ENCODE data around the gene ZNF385D. TPM values are rescaled to one million over a fixed set of nuclear protein-coding genes. Genes with fewer than 3 reads are reported as not detected.

ZNF385D gene
- total RNA-seq, 1 experiment from 2014 or later = 9.6 TPM

DNA sequence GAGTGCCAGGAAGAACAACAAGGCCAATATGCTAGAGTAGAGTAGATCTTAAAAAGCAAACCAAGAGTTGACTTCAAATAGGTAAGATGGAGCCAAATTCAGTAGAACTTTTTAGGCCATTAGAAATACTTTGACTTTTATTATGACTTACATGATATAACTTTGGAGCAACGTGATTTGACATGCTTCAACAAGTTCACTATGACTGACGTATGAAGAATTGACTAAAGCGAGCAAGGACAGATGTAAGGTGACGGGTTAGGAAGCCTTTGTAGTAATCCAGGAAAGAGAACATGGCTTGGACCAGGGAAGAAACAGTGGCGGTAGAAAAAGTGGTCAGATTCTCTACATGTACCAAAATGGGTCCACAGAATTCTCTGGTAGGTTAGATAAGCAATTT is 4.9 kb upstream of the ZNF385D start:
- Mint-ChIP-seq H3K27ac (no peak overlapping the region), H3K36me3 (no peaks in the 10 kb centered on the region), H3K9me3 (no peaks in the 10 kb centered on the region), H3K27me3 (ENCODE audit: low read depth) (no peaks in the 10 kb centered on the region), H3K4me1 (0 out of 2 replicates have a peak, but pooled peaks cover 4% of the 10 kb centered on the region), H3K4me3 (no peak overlapping the region)
- ATAC-seq = no peak
- TF ChIP-seq GTF2I (CRISPR knock-in tag; conservative IDR thresholded peaks at IDR 0.05) (no peak), SMAD4 (CRISPR knock-in tag; IDR thresholded peaks at IDR 0.05) (no peak), ZNF396 (CRISPR knock-in tag; IDR thresholded peaks at IDR 0.05; ENCODE audit: borderline replicate concordance) (no peak), ZNF138 (CRISPR knock-in tag; conservative IDR thresholded peaks at IDR 0.05) (no peak), FOXK1 (CRISPR knock-in tag; IDR thresholded peaks at IDR 0.05) (no peak), SOX15 (CRISPR knock-in tag; IDR thresholded peaks at IDR 0.05) (no peak), CBFB (CRISPR knock-in tag; IDR thresholded peaks at IDR 0.05; ENCODE audit: low read depth) (no peak), SMAD3 (CRISPR knock-in tag; IDR thresholded peaks at IDR 0.05; ENCODE audit: borderline replicate concordance) (no peak), ELF4 (CRISPR knock-in tag; IDR thresholded peaks at IDR 0.05; ENCODE audit: low read depth) (no peak), IRF2 (CRISPR knock-in tag; IDR thresholded peaks at IDR 0.05; ENCODE audit: borderline replicate concordance, low read depth) (no peak)
- TF ChIP-seq, protein P1, sequence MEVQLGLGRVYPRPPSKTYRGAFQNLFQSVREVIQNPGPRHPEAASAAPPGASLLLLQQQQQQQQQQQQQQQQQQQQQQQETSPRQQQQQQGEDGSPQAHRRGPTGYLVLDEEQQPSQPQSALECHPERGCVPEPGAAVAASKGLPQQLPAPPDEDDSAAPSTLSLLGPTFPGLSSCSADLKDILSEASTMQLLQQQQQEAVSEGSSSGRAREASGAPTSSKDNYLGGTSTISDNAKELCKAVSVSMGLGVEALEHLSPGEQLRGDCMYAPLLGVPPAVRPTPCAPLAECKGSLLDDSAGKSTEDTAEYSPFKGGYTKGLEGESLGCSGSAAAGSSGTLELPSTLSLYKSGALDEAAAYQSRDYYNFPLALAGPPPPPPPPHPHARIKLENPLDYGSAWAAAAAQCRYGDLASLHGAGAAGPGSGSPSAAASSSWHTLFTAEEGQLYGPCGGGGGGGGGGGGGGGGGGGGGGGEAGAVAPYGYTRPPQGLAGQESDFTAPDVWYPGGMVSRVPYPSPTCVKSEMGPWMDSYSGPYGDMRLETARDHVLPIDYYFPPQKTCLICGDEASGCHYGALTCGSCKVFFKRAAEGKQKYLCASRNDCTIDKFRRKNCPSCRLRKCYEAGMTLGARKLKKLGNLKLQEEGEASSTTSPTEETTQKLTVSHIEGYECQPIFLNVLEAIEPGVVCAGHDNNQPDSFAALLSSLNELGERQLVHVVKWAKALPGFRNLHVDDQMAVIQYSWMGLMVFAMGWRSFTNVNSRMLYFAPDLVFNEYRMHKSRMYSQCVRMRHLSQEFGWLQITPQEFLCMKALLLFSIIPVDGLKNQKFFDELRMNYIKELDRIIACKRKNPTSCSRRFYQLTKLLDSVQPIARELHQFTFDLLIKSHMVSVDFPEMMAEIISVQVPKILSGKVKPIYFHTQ (CRISPR knock-in tag; IDR thresholded peaks at IDR 0.05) = no peak
- TF ChIP-seq, protein P2, sequence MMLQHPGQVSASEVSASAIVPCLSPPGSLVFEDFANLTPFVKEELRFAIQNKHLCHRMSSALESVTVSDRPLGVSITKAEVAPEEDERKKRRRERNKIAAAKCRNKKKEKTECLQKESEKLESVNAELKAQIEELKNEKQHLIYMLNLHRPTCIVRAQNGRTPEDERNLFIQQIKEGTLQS (CRISPR knock-in tag; conservative IDR thresholded peaks at IDR 0.05) = no peak
- TF ChIP-seq, protein P3, sequence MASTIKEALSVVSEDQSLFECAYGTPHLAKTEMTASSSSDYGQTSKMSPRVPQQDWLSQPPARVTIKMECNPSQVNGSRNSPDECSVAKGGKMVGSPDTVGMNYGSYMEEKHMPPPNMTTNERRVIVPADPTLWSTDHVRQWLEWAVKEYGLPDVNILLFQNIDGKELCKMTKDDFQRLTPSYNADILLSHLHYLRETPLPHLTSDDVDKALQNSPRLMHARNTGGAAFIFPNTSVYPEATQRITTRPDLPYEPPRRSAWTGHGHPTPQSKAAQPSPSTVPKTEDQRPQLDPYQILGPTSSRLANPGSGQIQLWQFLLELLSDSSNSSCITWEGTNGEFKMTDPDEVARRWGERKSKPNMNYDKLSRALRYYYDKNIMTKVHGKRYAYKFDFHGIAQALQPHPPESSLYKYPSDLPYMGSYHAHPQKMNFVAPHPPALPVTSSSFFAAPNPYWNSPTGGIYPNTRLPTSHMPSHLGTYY (CRISPR knock-in tag; IDR thresholded peaks at IDR 0.05) = no peak
- TF ChIP-seq, protein P4, sequence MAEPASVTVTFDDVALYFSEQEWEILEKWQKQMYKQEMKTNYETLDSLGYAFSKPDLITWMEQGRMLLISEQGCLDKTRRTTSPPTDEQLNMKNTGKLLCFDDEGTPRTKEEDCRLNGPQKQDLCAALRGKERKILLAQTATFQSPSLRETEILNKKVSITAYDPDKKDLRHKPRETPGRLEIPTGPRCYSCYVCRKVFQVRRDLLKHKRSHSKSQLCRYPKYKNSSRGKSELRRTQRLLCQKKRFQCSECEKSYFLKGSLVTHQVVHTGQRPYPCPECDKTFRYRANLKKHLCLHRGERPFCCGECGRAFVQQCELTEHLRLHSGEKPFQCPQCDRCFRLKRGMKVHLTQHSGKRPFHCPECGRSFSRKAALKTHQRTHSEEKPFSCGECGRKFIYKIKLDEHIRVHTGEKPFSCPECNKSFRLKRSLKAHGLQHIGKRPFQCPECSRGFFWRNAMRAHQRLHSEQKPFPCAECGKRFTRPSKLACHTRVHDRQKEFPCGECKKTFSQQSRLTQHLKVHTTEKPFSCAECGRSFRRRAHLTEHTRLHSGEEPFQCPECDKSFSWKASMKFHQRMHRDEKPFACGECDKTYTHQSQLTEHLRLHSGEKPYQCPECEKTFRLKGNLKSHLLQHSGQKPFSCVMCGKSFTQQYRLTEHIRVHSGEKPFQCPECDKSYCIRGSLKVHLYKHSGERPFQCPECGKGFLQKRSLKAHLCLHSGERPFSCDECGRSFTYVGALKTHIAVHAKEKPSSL (CRISPR knock-in tag; conservative IDR thresholded peaks at IDR 0.05) = no peak
- DNase-seq (ENCODE audit: low spot score) = no peak
- POLR2A ChIA-PET = no interaction called here
- CTCF ChIA-PET = no interaction called here

DNA sequence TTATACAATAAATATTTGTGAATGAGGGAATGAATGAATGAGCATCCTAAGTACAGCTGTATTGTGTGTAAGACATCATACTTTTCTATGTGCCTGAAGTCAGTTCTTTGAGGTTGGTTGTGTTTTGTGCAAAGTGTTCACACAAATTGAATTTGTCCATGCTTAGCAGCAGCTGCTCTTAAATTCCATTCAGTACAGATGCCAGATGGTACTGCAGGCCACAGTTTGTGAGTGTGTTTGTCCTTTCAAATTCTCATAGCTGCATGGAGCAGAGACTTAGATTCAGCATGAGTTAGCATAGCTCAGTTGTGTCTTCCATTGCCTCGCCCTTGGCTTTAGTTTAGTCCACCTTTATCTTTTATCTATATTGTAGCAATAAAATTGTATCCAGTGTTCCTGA is 3.8 kb upstream of the ZNF385D start:
- DNase-seq (ENCODE audit: low spot score) = no peak
- Mint-ChIP-seq H3K36me3 (no peaks in the 10 kb centered on the region), H3K9me3 (no peaks in the 10 kb centered on the region), H3K4me1 (peaks cover 13% of the 10 kb centered on the region), H3K27ac (no peak overlapping the region), H3K4me3 (no peak overlapping the region), H3K27me3 (ENCODE audit: low read depth) (peaks cover 3% of the 10 kb centered on the region)
- ChIA-PET POLR2A (no interaction called here), CTCF (no interaction called here)
- ATAC-seq = no peak
- TF ChIP-seq ZNF263 (CRISPR knock-in tag; IDR thresholded peaks at IDR 0.05; ENCODE audit: low read depth) (no peak), ZNF219 (CRISPR knock-in tag; IDR thresholded peaks at IDR 0.05; ENCODE audit: borderline replicate concordance) (no peak), GTF2I (CRISPR knock-in tag; conservative IDR thresholded peaks at IDR 0.05) (no peak), ZNF121 (CRISPR knock-in tag; IDR thresholded peaks at IDR 0.05) (no peak), NFATC4 (CRISPR knock-in tag; IDR thresholded peaks at IDR 0.05) (no peak), ZNF396 (CRISPR knock-in tag; IDR thresholded peaks at IDR 0.05; ENCODE audit: borderline replicate concordance) (no peak), MXD4 (CRISPR knock-in tag; IDR thresholded peaks at IDR 0.05; ENCODE audit: borderline replicate concordance) (no peak), RORB (CRISPR knock-in tag; IDR thresholded peaks at IDR 0.05) (no peak)
- TF ChIP-seq, protein P5, sequence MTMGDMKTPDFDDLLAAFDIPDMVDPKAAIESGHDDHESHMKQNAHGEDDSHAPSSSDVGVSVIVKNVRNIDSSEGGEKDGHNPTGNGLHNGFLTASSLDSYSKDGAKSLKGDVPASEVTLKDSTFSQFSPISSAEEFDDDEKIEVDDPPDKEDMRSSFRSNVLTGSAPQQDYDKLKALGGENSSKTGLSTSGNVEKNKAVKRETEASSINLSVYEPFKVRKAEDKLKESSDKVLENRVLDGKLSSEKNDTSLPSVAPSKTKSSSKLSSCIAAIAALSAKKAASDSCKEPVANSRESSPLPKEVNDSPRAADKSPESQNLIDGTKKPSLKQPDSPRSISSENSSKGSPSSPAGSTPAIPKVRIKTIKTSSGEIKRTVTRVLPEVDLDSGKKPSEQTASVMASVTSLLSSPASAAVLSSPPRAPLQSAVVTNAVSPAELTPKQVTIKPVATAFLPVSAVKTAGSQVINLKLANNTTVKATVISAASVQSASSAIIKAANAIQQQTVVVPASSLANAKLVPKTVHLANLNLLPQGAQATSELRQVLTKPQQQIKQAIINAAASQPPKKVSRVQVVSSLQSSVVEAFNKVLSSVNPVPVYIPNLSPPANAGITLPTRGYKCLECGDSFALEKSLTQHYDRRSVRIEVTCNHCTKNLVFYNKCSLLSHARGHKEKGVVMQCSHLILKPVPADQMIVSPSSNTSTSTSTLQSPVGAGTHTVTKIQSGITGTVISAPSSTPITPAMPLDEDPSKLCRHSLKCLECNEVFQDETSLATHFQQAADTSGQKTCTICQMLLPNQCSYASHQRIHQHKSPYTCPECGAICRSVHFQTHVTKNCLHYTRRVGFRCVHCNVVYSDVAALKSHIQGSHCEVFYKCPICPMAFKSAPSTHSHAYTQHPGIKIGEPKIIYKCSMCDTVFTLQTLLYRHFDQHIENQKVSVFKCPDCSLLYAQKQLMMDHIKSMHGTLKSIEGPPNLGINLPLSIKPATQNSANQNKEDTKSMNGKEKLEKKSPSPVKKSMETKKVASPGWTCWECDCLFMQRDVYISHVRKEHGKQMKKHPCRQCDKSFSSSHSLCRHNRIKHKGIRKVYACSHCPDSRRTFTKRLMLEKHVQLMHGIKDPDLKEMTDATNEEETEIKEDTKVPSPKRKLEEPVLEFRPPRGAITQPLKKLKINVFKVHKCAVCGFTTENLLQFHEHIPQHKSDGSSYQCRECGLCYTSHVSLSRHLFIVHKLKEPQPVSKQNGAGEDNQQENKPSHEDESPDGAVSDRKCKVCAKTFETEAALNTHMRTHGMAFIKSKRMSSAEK (CRISPR knock-in tag; IDR thresholded peaks at IDR 0.05; ENCODE audit: borderline replicate concordance) = no peak
- TF ChIP-seq, protein P3 (CRISPR knock-in tag; IDR thresholded peaks at IDR 0.05) = no peak
- TF ChIP-seq, protein P6, sequence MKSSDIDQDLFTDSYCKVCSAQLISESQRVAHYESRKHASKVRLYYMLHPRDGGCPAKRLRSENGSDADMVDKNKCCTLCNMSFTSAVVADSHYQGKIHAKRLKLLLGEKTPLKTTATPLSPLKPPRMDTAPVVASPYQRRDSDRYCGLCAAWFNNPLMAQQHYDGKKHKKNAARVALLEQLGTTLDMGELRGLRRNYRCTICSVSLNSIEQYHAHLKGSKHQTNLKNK (CRISPR knock-in tag; IDR thresholded peaks at IDR 0.05) = no peak
